NT2/D1 (cell line): ENCODE results near the gene MOBP.

ENCODE experiments used
- SUZ12 ChIP-seq: IDR thresholded peaks from 2 replicates; pipeline ENCODE4 v1.6.1; 2011; ENCODE audit not compliant: insufficient read length, insufficient read depth; ENCODE audit errors: extremely low read depth
- YY1 ChIP-seq: IDR thresholded peaks from 2 replicates; pipeline ENCODE4 v1.6.1; 2011; ENCODE audit not compliant: insufficient read length, insufficient read depth
- ZNF274 ChIP-seq: IDR thresholded peaks from 2 replicates; pipeline ENCODE4 v1.6.1; 2011; ENCODE audit warnings: mild to moderate bottlenecking, low read depth, low read length

- TF ChIP-seq ZNF274: no peak
- TF ChIP-seq YY1: no peak
- no peak for TF ChIP-seq SUZ12
Observed at GRCh38 chr3:39428745-39429201, 38.7 kb upstream of the MOBP start.
